NCI-H446 (cell line): ENCODE results near the gene GATC.
"Not testable (repeated sequence)": the region's sequence is repeated elsewhere in the genome, so short reads cannot be mapped to it uniquely, and the experiment has no call there.

Experiments
- DNase-seq, 2 experiments: peaks; one replicate each; lab custom pipeline; 2025; lab: John Stamatoyannopoulos, UW

The GATC gene

GRCh38 chr12:120437735-120438494 lies 8.3 kb upstream of the GATC start, which contains the start of gene COX6A1:
COX6A1 (plus strand) TSS chr12:120438113; CDS start chr12:120438127, 14 bp downstream.
- peak; percentile 94 to 97 for DNase-seq

GRCh38 chr12:120438495-120439198 lies 7.6 kb upstream of the GATC start:
- no peak for DNase-seq

- DNase-seq: peak in 1 of 2 experiments; percentile 32
These were observed 6.5 kb upstream of the GATC start for GRCh38 chr12:120439646-120440247.

- no peak for DNase-seq
These were observed 1.6 kb upstream of the GATC start for GRCh38 chr12:120444676-120445075.

GRCh38 chr12:120446844-120447178 lies 567 bp downstream of the GATC start:
- not testable (repeated sequence) for DNase-seq

GRCh38 chr12:120447992-120448391 lies 1.7 kb downstream of the GATC start:
- DNase-seq: no peak

- DNase-seq: not testable (repeated sequence)
These were observed 6.3 kb downstream of the GATC start for GRCh38 chr12:120452524-120452923.

- DNase-seq: no peak
These were observed 7.0 kb downstream of the GATC start for GRCh38 chr12:120453060-120453750.

- DNase-seq: peak in 1 of 2 experiments; percentile 38
These were observed 7.7 kb downstream of the GATC start for GRCh38 chr12:120453977-120454376.

GRCh38 chr12:120455302-120455701 lies 9.1 kb downstream of the GATC start:
- DNase-seq: no peak

- DNase-seq: no peak
These were observed 10.9 kb downstream of the GATC start for GRCh38 chr12:120457133-120457532.

GRCh38 chr12:120460157-120460556 lies 13.9 kb downstream of the GATC start:
- no peak for DNase-seq

GRCh38 chr12:120462099-120462640 lies 15.9 kb downstream of the GATC start:
- no peak for DNase-seq

GRCh38 chr12:120463712-120464111 lies 17.5 kb downstream of the GATC start:
- no peak for DNase-seq

GRCh38 chr12:120465756-120466155 lies 19.5 kb downstream of the GATC start:
- DNase-seq: no peak

- peak in 1 of 2 experiments; percentile 38 for DNase-seq
These were observed 20.5 kb downstream of the GATC start for GRCh38 chr12:120466560-120467315.

- DNase-seq: no peak
These were observed 21.2 kb downstream of the GATC start for GRCh38 chr12:120467439-120467838.

- no peak for DNase-seq
These were observed 22.1 kb downstream of the GATC start for GRCh38 chr12:120468325-120468820.

GRCh38 chr12:120468821-120469449 lies 22.7 kb downstream of the GATC start:
- DNase-seq: no peak

GRCh38 chr12:120469450-120470149 lies 23.4 kb downstream of the GATC start, which contains the start of gene SRSF9:
SRSF9 (minus strand) TSS chr12:120469748; CDS start chr12:120469609, 139 bp downstream.
- peak; percentile 90 to 96 for DNase-seq
